Stomach (tissue), 4 donors: Measurements from ENCODE around the gene CAMSAP2.

Experiments
- CTCF ChIP-seq, 7 experiments: fragments of 450-650 bp in 4 of 7; fragments of 200-600 bp in 3 of 7; sonication (generic) in 3 of 7; IDR thresholded peaks; one replicate each; pipeline ENCODE4 v1.5.1; 2016 to 2019; ENCODE audit warnings: antibody characterized with exemption in 7 of 7, control low read depth in 2 of 7, mild to moderate bottlenecking in 1 of 7
- POLR2AphosphoS5 ChIP-seq, 3 donors: sonication (generic); formaldehyde crosslinking; IDR thresholded peaks; one replicate each; pipeline ENCODE4 v1.6.1; 2016; ENCODE audit warnings: antibody characterized with exemption in 3 of 3

- TF ChIP-seq CTCF (IDR thresholded peaks at IDR 0.05) (no peak), POLR2AphosphoS5 (IDR thresholded peaks at IDR 0.05) (no peak)
Observed at GRCh38 chr1:200708769-200709168, 29.9 kb upstream of the CAMSAP2 start.
